Cardiac muscle cell (in vitro differentiated cells and primary cell): ENCODE measurements around the gene RAD9A. TPM values are rescaled to one million over a fixed set of nuclear protein-coding genes. Genes with fewer than 3 reads are reported as not detected.
A peak's percentile ranks its signal among the peaks of the same experiment; 100 is the strongest.

Experiments used
- DNase-seq, 2 donors: peaks; one replicate each; pipeline versions ENCODE4 v3.0.0 to v3.0.0-alpha.2; 2010 to 2017; ENCODE audit warnings: low read depth in 1 of 2, low spot score in 1 of 2
- H3K27ac ChIP-seq: fragments of 200-600 bp; sonication (generic); 2 replicates; pipeline ENCODE4 v1.5.1; 2016
- H3K27me3 ChIP-seq: fragments of 200-600 bp; sonication (generic); 2 replicates; pipeline ENCODE4 v1.6.0; 2016; ENCODE audit warnings: control low read depth
- H3K36me3 ChIP-seq: fragments of 200-600 bp; sonication (generic); 2 replicates; pipeline ENCODE4 v1.5.1; 2016; ENCODE audit warnings: control low read depth
- H3K4me1 ChIP-seq: fragments of 200-600 bp; sonication (generic); 2 replicates; pipeline ENCODE4 v1.8.1; 2017; ENCODE audit warnings: low read depth, mild to moderate bottlenecking, mixed run types
- H3K4me3 ChIP-seq: fragments of 200-600 bp; sonication (generic); 2 replicates; pipeline ENCODE4 v1.5.1; 2016; ENCODE audit warnings: mild to moderate bottlenecking
- H3K9me3 ChIP-seq: fragments of 200-600 bp; sonication (generic); 2 replicates; pipeline ENCODE4 v1.5.1; 2017; ENCODE audit warnings: low read depth, mild to moderate bottlenecking, control low read depth
- CTCF ChIP-seq: IDR thresholded peaks from 2 replicates; pipeline ENCODE4 v1.5.1; 2012; ENCODE audit warnings: low read depth, mild to moderate bottlenecking, low read length
- polyA plus RNA-seq: library from polyadenylated mRNA; unstranded; fragments of >200 nt; fragmentation: Nextera tagmentation; extraction: Ambion mirVana; gene quantifications from 2 replicates; pipeline ENCODE4 v1.2.1, GENCODE V29; 2016
- total RNA-seq: library from RNA; depleted of rRNA; stranded (reverse); fragments of >200 nt; gene quantifications from 2 replicates; pipeline ENCODE4 v1.2.3, GENCODE V29; 2016

The RAD9A gene
- total RNA-seq (24.4 and 27.5 TPM in 2 replicates), polyA plus RNA-seq (22.2 and 25.2 TPM in 2 replicates)

- TF ChIP-seq CTCF: no peak
- H3K36me3 ChIP-seq: no peaks in the 10 kb centered on the region
- H3K9me3 ChIP-seq: no peaks in the 10 kb centered on the region
- H3K27me3 ChIP-seq: no peaks in the 10 kb centered on the region
- peaks cover 6% of the 10 kb centered on the region for H3K4me1 ChIP-seq
- H3K4me3 ChIP-seq: peak within 1 kb of the TSS; percentile 55
- H3K27ac ChIP-seq: peak within 1 kb of the TSS; percentile 94
- peak; percentile 95 to 98 for DNase-seq
These were observed at the start of gene RAD9A for GRCh38 chr11:67391304-67392182. Gene RAD9A, plus strand, starts transcription at chr11:67391986. Its CDS starts 59 bp downstream, at chr11:67392045.

GRCh38 chr11:67344264-67344663 lies 47.5 kb upstream of the RAD9A start:
- Histone ChIP-seq H3K36me3 (no peaks in the 10 kb centered on the region), H3K27me3 (no peaks in the 10 kb centered on the region), H3K4me3 (no peak overlapping the region), H3K27ac (no peak overlapping the region), H3K4me1 (no peaks in the 10 kb centered on the region), H3K9me3 (no peaks in the 10 kb centered on the region)
- no peak for TF ChIP-seq CTCF
- no peak for DNase-seq

GRCh38 chr11:67345247-67345919 lies 46.4 kb upstream of the RAD9A start:
- DNase-seq: no peak
- H3K4me1 ChIP-seq: no peaks in the 10 kb centered on the region
- no peaks in the 10 kb centered on the region for H3K27me3 ChIP-seq
- no peak for TF ChIP-seq CTCF
- no peak overlapping the region for H3K27ac ChIP-seq
- H3K4me3 ChIP-seq: no peak overlapping the region
- H3K9me3 ChIP-seq: no peaks in the 10 kb centered on the region
- H3K36me3 ChIP-seq: no peaks in the 10 kb centered on the region

GRCh38 chr11:67345920-67346819 lies 45.6 kb upstream of the RAD9A start:
- DNase-seq: peak; percentile 29 to 71

More at GRCh38 chr11:67345920-67346819, 45.6 kb upstream of the RAD9A start:
- Histone ChIP-seq H3K27ac (no peak overlapping the region), H3K4me1 (no peaks in the 10 kb centered on the region), H3K27me3 (no peaks in the 10 kb centered on the region), H3K9me3 (no peaks in the 10 kb centered on the region), H3K36me3 (no peaks in the 10 kb centered on the region), H3K4me3 (no peak overlapping the region)
- TF ChIP-seq CTCF: peak; percentile 88
